ENCODE measurements around the gene SRSF10.

Gene SRSF10

DNA sequence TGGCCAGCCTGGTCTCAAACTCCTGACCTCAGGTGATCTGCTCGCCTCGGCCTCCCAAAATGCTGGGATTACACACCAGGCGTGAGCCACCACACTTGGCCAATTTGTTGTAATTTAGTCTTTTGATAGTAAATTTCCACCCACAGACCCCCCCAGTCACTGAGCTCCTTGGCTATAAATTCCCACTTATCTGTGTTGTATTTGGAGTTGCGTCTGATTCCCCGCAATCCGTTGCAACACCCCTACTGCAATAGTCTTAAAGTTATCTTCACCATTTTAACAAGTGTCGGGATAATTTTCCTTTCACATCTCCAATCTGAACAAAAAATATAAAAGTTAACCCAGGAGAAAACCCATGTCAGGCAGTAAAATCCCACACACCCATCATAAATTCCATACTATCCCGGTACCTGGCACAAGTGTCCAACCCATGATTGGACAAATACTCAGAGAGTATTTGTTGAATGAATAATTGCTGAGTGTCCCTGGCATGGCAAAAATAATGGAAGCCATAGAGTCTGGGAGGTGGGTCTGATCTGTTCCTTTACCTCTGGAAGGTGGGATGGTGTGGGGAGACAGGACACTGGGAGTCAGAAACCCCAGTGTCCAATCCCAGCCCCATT is 57.7 kb downstream of the SRSF10 start:
- no peak for TF ChIP-seq EZH2 (optimal IDR thresholded peaks at IDR 0.05; ENCODE audit: low read depth, low read length)
- no peak for TF ChIP-seq EZH2phosphoT487 (IDR thresholded peaks at IDR 0.05; ENCODE audit: low read length)
- TF ChIP-seq, protein P1, sequence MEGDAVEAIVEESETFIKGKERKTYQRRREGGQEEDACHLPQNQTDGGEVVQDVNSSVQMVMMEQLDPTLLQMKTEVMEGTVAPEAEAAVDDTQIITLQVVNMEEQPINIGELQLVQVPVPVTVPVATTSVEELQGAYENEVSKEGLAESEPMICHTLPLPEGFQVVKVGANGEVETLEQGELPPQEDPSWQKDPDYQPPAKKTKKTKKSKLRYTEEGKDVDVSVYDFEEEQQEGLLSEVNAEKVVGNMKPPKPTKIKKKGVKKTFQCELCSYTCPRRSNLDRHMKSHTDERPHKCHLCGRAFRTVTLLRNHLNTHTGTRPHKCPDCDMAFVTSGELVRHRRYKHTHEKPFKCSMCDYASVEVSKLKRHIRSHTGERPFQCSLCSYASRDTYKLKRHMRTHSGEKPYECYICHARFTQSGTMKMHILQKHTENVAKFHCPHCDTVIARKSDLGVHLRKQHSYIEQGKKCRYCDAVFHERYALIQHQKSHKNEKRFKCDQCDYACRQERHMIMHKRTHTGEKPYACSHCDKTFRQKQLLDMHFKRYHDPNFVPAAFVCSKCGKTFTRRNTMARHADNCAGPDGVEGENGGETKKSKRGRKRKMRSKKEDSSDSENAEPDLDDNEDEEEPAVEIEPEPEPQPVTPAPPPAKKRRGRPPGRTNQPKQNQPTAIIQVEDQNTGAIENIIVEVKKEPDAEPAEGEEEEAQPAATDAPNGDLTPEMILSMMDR (IDR thresholded peaks at IDR 0.05; ENCODE audit: low read length) = no peak
- no peaks in the 10 kb centered on the region for H3K36me3 ChIP-seq (replicated peaks; ENCODE audit: insufficient read depth, low read length)
- H3K9ac ChIP-seq (ENCODE audit: low read length) = no peak overlapping the region
- H4K20me1 ChIP-seq (ENCODE audit: insufficient read depth, low read length) = no peaks in the 10 kb centered on the region
- no peak for DNase-seq
- H2AFZ ChIP-seq (ENCODE audit: low read length) = no peak overlapping the region
- no peak overlapping the region for H3K27ac ChIP-seq (ENCODE audit: low read length)
- no peaks in the 10 kb centered on the region for H3K27me3 ChIP-seq (replicated peaks; ENCODE audit: insufficient read depth, low read length)
- no peaks in the 10 kb centered on the region for H3K79me2 ChIP-seq (ENCODE audit: low read length)
- no peaks in the 10 kb centered on the region for H3F3A ChIP-seq (ENCODE audit: insufficient read depth, low read length)
- H3K4me3 ChIP-seq (ENCODE audit: low read length) = no peak overlapping the region
- peaks cover 12% of the 10 kb centered on the region for H3K4me1 ChIP-seq (ENCODE audit: low read length)
- no peaks in the 10 kb centered on the region for H3K9me2 ChIP-seq (replicated peaks; ENCODE audit: insufficient read depth, low read length)
- no peaks in the 10 kb centered on the region for H3K9me3 ChIP-seq (replicated peaks; ENCODE audit: insufficient read depth, low read length)
- no peak overlapping the region for H3K4me2 ChIP-seq (ENCODE audit: low read depth, low read length)

DNA sequence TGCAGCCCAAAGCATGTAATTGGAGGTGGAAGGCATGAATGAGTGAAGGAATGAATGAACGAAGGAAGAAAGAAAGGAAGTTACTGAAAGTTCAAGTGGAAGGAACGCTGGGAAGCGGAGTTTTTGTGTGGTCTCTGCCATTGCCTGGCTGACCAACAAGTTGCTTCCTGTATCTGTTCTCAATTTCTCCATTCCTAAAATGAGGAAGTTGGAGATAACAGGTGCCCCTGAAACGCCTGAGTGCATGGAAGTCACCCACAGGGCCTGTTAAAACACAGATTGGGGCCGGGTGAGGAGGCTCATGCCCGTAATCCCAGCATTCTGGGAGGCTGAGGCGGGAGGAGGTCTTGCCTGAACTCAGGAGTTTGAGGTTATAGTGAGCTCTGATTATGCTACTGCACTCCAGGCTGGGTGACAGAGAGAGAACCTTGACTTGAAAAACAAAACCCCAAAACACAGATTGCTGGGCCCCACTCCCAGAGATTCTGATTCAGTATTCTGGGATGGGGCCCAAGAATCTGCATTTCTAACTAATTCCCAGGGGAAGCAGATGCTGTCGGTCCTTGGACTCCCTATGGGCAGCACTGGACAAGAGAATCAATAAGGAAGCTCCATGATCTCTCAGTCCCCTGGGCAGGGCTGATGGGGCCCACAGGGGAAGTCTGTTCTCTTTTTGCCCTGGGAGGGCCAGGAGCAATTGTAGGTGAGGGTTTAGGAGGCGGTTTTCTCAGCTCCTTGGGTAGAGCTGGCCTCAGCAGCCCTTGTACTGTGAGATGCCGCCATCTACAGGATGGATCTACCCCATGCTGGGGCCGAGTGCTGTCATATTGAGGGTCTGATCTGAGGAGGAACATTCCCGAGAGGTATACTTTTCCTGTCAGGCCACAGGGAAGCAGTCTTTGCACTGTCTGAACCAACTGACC is 63.7 kb downstream of the SRSF10 start:
- TF ChIP-seq EZH2 (optimal IDR thresholded peaks at IDR 0.05; ENCODE audit: low read depth, low read length) = no peak
- TF ChIP-seq, protein P1 (IDR thresholded peaks at IDR 0.05; ENCODE audit: low read length) = peak; percentile 79
- Histone ChIP-seq H3K36me3 (replicated peaks; ENCODE audit: insufficient read depth, low read length) (no peaks in the 10 kb centered on the region), H3K27me3 (replicated peaks; ENCODE audit: insufficient read depth, low read length) (no peaks in the 10 kb centered on the region), H2AFZ (ENCODE audit: low read length) (0 out of 2 replicates have a peak overlapping the region, but pooled peaks have one; percentile 38), H3K9me3 (replicated peaks; ENCODE audit: insufficient read depth, low read length) (no peaks in the 10 kb centered on the region), H3K4me3 (ENCODE audit: low read length) (no peak overlapping the region), H4K20me1 (ENCODE audit: insufficient read depth, low read length) (no peaks in the 10 kb centered on the region), H3K4me1 (ENCODE audit: low read length) (peaks cover 20% of the 10 kb centered on the region), H3K9me2 (replicated peaks; ENCODE audit: insufficient read depth, low read length) (no peaks in the 10 kb centered on the region), H3K4me2 (ENCODE audit: low read depth, low read length) (no peak overlapping the region), H3K9ac (ENCODE audit: low read length) (no peak overlapping the region), H3F3A (ENCODE audit: insufficient read depth, low read length) (no peaks in the 10 kb centered on the region), H3K79me2 (ENCODE audit: low read length) (no peaks in the 10 kb centered on the region), H3K27ac (ENCODE audit: low read length) (no peak overlapping the region)
- peak; percentile 72 for DNase-seq

DNA sequence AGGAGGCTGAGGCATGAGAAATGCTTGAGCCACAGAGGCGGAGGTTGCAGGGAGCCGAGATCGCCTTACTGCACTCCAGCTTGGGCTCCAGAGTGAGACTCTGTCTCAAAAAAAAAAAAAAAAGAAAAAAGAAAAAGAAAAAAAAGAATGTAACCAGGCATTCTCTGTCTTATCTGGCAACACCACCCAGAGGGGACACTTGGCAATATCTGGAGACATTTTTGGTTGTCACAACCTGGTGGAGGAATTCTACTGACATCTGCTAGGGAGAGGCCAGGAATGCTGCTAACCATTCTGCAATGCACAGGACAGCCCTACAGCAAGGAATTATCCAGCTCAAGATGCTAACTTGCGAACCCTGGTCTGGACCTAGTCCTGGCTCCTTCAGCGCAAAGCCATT is 64.7 kb downstream of the SRSF10 start:
- H3K9me2 ChIP-seq (replicated peaks; ENCODE audit: insufficient read depth, low read length) = no peaks in the 10 kb centered on the region
- peaks cover 22% of the 10 kb centered on the region for H3K4me1 ChIP-seq (ENCODE audit: low read length)
- H3F3A ChIP-seq (ENCODE audit: insufficient read depth, low read length) = no peaks in the 10 kb centered on the region
- TF ChIP-seq EZH2 (optimal IDR thresholded peaks at IDR 0.05; ENCODE audit: low read depth, low read length) (no peak), EZH2phosphoT487 (IDR thresholded peaks at IDR 0.05; ENCODE audit: low read length) (no peak)
- TF ChIP-seq, protein P1 (IDR thresholded peaks at IDR 0.05; ENCODE audit: low read length) = no peak
- H2AFZ ChIP-seq (ENCODE audit: low read length) = no peak overlapping the region
- no peak overlapping the region for H3K4me3 ChIP-seq (ENCODE audit: low read length)
- no peak overlapping the region for H3K9ac ChIP-seq (ENCODE audit: low read length)
- no peaks in the 10 kb centered on the region for H4K20me1 ChIP-seq (ENCODE audit: insufficient read depth, low read length)
- H3K4me2 ChIP-seq (ENCODE audit: low read depth, low read length) = no peak overlapping the region
- H3K27ac ChIP-seq (ENCODE audit: low read length) = no peak overlapping the region
- H3K9me3 ChIP-seq (replicated peaks; ENCODE audit: insufficient read depth, low read length) = no peaks in the 10 kb centered on the region
- H3K36me3 ChIP-seq (replicated peaks; ENCODE audit: insufficient read depth, low read length) = no peaks in the 10 kb centered on the region
- H3K79me2 ChIP-seq (ENCODE audit: low read length) = no peaks in the 10 kb centered on the region
- no peak for DNase-seq
- H3K27me3 ChIP-seq (replicated peaks; ENCODE audit: insufficient read depth, low read length) = no peaks in the 10 kb centered on the region

All from MM.1S (cell line).